NCI-H2196 treated with DMSO at 0.1 percent for 48 hours (cell line): ENCODE measurements around the gene HDAC4.
"Not testable (repeated sequence)": the region's sequence is repeated elsewhere in the genome, so short reads cannot be mapped to it uniquely, and the experiment has no call there.

ENCODE experiments used
- DNase-seq: peaks from one replicate; lab custom pipeline; 2025; ENCODE audit not compliant: unreplicated experiment; lab: John Stamatoyannopoulos, UW

Gene HDAC4

DNA sequence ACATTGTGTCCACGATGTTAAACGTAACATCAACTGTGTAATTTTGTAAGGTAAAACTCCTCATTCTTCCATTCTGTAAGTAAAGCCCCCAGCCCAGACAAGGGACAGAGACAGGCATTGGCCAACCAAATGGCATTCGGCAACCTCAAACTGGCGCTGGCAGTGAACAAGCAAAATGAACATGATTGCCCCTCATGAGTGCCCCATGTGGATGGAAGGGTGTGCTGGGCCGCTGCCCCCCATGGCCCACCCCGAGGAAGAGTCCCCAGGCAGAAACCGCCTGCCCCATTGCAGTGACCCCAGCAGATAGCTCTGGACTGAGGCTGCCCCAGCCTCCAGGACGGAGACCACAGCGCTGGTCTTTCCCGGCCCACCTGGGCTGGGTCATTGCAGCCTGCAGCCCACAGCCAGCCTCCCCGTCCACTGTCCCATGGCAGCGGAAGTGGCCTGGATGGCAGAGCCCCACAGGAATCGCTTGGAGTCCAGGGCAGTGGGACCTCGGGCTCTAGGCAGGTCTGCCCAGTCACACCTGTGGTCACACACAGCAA, 220.2 kb downstream of the HDAC4 start:
- DNase-seq: no peak

- no peak for DNase-seq
These were observed 220.9 kb downstream of the HDAC4 start for GRCh38 chr2:239179851-239180371.

- DNase-seq: no peak
These were observed 221.9 kb downstream of the HDAC4 start for GRCh38 chr2:239178954-239179353.

- no peak for DNase-seq
These were observed 222.3 kb downstream of the HDAC4 start for GRCh38 chr2:239178484-239178883.

DNA sequence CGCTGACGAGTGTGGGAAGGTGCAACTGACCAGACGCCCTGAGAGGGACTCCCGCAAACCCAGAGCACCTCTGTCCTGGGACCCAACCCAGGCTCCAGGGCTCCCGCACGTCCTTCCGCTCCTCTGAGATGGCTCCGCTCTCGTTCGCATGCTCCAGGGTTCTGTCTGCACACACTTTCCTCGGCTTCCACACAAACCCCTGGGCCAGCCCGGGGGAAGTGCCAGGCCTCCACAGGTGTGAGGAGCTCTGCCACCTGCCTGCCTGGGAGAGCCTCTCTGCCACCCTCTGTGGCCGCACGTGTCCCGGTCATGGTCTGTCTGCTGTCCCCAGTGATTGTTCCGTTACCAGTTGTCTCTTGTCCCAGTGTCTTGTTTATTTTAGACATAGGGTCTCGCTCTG, 222.9 kb downstream of the HDAC4 start:
- DNase-seq: no peak

- no peak for DNase-seq
These were observed 223.5 kb downstream of the HDAC4 start for GRCh38 chr2:239177325-239177724.

DNA sequence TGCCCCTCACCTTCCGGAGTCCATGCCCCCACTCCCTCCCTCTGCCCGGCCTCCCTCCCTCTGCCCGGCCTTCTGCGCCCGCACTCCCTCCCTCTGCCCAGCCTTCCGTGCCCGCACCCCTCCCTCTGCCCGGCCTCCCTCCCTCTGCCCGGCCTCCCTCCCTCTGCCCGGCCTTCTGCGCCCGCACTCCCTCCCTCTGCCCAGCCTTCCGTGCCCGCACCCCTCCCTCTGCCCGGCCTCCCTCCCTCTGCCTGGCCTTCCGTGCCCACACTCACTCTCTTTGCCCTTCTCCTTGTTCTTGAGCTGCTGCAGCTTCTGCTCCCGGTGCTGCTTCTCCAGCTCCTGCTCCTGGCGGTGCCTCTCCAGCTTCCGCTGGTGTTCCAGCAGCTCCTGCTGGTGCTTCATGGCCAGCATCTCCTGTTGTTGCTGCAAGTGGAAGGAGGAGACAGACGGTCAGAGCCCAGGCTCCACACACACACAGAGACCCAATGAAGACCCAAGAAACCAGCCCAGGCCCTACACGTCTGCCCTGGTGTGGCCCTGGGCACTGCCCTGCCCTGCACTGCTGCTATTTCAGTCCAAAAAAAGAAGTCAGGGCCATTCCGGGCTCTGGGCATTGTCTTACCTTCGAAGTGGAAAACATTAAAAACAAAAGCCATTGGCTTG, 224.5 kb downstream of the HDAC4 start:
- DNase-seq: not testable (repeated sequence)

- no peak for DNase-seq
These were observed 225.6 kb downstream of the HDAC4 start for GRCh38 chr2:239175181-239175580.

- DNase-seq: no peak
These were observed 227.5 kb downstream of the HDAC4 start for GRCh38 chr2:239173301-239173700.

DNA sequence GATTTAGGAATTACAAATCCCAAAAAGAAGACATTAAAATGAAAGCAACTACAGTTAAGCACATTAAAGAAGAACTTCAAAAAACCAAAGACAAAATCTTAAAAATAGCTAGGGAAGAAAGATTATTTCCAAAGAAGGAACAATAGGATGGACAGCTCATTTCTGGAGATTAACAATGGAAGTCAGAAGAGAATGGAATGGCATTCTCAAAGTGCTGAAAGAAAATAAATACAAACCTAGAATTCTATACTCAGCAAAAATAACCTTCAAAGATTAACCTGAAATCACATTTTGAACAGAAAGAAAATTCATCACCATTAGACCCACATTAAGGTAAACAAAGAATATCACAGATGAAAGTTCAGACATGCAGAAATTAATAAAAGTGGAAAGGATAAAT, 229.2 kb downstream of the HDAC4 start:
- no peak for DNase-seq

GRCh38 chr2:239169311-239170048, 231.3 kb downstream of the HDAC4 start:
- no peak for DNase-seq

- no peak for DNase-seq
These were observed 232.2 kb downstream of the HDAC4 start for GRCh38 chr2:239168575-239168974.

DNA sequence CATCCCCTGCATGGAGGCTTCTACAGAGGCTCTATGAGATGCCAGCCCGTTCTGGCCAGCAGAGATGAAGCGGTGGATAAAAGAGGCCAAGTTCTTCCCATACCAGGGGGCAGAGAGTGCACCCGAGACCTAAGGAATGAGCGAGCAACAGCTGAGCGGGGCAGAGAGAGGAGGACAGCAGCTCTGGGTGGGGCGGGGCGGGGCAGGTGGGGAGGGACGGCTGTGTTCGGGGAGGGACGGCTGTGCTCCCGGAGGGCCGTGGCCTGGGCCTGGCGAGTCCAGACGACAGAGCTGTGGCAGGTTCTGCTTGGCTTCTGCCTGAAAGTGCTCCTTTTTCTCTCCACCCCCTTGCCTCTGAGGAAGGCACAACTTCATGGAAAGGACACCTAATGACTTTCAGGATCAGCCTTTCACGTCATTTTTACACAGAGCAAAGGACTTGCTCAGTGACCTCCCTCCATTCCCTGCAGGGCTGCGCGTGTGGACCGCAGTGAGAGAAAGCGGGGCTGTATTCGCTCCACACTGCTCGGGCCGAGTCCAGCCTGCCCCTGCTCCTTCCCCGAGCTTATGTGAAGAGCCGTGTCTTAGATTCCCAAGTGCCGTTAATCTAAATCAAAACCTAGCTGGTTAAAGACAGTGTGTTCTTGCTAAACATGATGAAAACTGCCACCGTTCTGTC, 232.9 kb downstream of the HDAC4 start:
- no peak for DNase-seq

DNA sequence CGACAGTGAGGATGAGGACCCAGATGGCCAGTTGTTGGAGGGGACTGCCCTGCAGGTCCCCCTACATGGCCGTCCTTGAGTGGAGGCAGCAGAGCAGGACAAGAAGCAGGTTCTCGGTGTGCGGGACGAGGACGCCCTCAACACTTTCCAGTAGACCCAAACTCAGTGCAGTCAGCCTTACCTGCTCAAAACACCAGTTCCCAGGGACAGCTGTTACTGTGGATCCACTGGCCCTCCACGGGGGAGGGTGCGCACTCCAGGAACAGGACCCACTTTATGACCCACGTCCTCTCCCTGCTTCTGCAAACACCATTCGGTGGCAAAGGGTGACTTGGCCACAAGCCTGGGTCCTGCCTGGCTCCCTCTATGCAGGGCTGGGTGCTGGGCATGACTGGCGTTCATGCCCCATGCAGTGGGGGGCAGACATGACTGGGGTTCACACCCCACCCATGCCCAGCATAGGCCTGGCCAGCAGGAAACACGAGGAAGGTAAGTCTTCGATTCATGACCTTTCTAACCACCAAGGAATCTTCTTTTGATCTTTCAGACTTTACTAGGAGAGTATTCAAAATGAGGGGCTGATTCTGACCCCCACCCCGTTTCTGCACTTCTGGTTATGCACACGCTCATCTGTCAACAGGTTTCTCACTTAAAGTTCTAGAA, 233.7 kb downstream of the HDAC4 start:
- DNase-seq: no peak

DNA sequence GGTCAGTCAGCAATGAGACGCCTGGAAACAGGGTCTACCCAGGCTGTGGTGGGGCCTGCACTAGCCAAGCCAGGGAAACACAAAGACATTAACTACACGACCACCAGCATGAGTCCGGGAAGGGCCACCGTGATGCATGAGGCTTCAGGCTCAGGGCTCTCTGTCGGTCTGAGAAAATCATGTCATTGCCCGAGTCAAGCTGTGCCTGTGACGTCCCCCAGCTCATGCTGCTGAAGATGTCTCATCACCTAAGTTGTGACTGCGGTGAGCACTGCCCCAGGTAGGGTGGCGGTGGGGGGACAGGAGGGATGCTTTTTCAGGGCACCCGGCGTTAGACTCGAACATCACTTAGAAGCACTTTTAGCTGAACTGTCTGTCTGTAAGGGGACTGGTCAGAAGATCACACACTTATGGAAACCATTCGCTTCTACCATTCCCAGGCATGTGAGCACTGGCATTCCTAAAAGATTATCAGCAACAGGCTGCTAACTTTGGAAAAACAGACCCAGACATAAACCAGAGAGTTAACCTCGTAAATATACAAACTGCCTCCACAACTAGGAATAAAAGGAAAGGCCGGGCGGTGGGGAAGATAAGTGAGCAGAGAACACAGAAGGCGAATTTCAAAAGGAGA, 234.5 kb downstream of the HDAC4 start:
- no peak for DNase-seq

GRCh38 chr2:239165206-239165831, 235.5 kb downstream of the HDAC4 start:
- DNase-seq: no peak

GRCh38 chr2:239164335-239164871, 236.4 kb downstream of the HDAC4 start:
- DNase-seq: no peak

DNA sequence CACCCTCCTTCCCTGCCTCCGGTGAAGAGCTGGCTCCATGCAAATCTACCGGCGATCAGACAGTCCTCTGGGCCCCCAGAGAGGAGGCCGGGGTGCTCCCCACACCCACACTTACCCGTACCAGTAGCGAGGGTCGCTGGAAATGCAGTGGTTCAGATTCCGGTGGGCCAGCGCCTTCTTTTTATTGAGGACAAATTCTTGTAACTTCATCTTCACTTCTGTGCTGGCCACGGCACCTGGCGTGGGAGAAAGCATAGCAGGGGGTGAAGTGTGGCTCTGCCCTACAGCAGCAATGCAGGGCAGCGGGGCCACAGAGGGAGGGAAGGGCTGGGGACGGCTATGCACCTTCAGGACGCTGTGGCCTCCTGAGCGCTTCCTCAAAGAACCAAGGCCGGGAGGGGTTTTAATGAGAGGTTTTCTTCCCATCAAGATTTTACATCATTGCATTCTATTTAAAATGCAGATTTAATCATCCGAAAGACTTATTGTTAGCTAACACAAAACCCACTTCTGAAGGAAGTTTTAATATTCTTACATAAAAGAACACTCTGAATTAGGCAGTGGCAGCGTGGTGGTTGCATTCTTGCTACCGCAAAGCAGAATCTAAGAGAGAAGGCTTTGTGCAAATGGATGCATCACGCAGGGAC, 237.0 kb downstream of the HDAC4 start:
- DNase-seq: no peak

- DNase-seq: no peak
These were observed 237.7 kb downstream of the HDAC4 start for GRCh38 chr2:239162976-239163687.
